ENCODE results near the gene ZNF541. TPM values are rescaled to one million over a fixed set of nuclear protein-coding genes. Genes with fewer than 3 reads are reported as not detected.

The ZNF541 gene
- total and polyA plus RNA-seq, 12 donors = 0.18 to 14.5 (median 4.9) TPM

GRCh38 chr19:47544075-47544474 lies 28.9 kb downstream of the ZNF541 start:
- H3K4me1 ChIP-seq (replicated peaks in 1 of 2) = peaks cover 0 to 8% of the 10 kb centered on the region in 2 donors
- intact Hi-C loops (cut with DNase I) = no loop called here
- no peaks in the 10 kb centered on the region for H3K36me3 ChIP-seq (replicated peaks in 1 of 2)
- no peaks in the 10 kb centered on the region for H3K9me3 ChIP-seq (replicated peaks in 1 of 3)
- TF ChIP-seq POLR2A (IDR thresholded peaks at IDR 0.05) (no peak), CTCF (IDR thresholded peaks at IDR 0.05) (no peak)
- peak in 2 of 7 donors; percentile 16 for DNase-seq
- H3K27ac ChIP-seq = no peak overlapping the region
- H3K27me3 ChIP-seq = peaks cover 7% of the 10 kb centered on the region
- 43 to 74% (median 59%) methylated on average over 11 to 18 of the region's 18 CpGs for WGBS, 4 donors
- no peak overlapping the region for H3K4me3 ChIP-seq

GRCh38 chr19:47542030-47542475 lies 30.9 kb downstream of the ZNF541 start:
- WGBS, 4 donors = 59 to 78% (median 68%) methylated on average over 8 to 9 of the region's 9 CpGs
- Histone ChIP-seq H3K27me3 (peaks cover 7% of the 10 kb centered on the region), H3K9me3 (replicated peaks in 1 of 3) (no peaks in the 10 kb centered on the region), H3K4me1 (replicated peaks in 1 of 2) (peaks cover 0 to 8% of the 10 kb centered on the region in 2 donors), H3K4me3 (no peak overlapping the region), H3K36me3 (replicated peaks in 1 of 2) (no peaks in the 10 kb centered on the region), H3K27ac (peak overlapping the region in 1 of 5 donors; percentile 13)
- DNase-seq = peak in 1 of 7 donors; percentile 38
- intact Hi-C loops (cut with DNase I) = no loop called here
- TF ChIP-seq CTCF (IDR thresholded peaks at IDR 0.05) = no peak
- no peak for TF ChIP-seq POLR2A (IDR thresholded peaks at IDR 0.05)

- intact Hi-C loops (cut with DNase I) = no loop called here
- H3K27ac ChIP-seq = no peak overlapping the region
- peaks cover 7% of the 10 kb centered on the region for H3K27me3 ChIP-seq
- peaks cover 0 to 8% of the 10 kb centered on the region in 2 donors for H3K4me1 ChIP-seq (replicated peaks in 1 of 2)
- no peaks in the 10 kb centered on the region for H3K36me3 ChIP-seq (replicated peaks in 1 of 2)
- WGBS, 4 donors = 71 to 76% (median 72%) methylated on average over 6 of the region's 6 CpGs
- TF ChIP-seq POLR2A (IDR thresholded peaks at IDR 0.05) = no peak
- TF ChIP-seq CTCF (IDR thresholded peaks at IDR 0.05) = no peak
- H3K4me3 ChIP-seq = no peak overlapping the region
- no peak for DNase-seq
- no peaks in the 10 kb centered on the region for H3K9me3 ChIP-seq (replicated peaks in 1 of 3)
Measured at GRCh38 chr19:47541518-47541917, 31.4 kb downstream of the ZNF541 start.

GRCh38 chr19:47540748-47541147 lies 32.2 kb downstream of the ZNF541 start:
- peaks cover 7% of the 10 kb centered on the region for H3K27me3 ChIP-seq
- peaks cover 0 to 8% of the 10 kb centered on the region in 2 donors for H3K4me1 ChIP-seq (replicated peaks in 1 of 2)
- H3K9me3 ChIP-seq (replicated peaks in 1 of 3) = no peaks in the 10 kb centered on the region
- H3K36me3 ChIP-seq (replicated peaks in 1 of 2) = no peaks in the 10 kb centered on the region
- no peak overlapping the region for H3K4me3 ChIP-seq
- intact Hi-C loops (cut with DNase I) = no loop called here
- TF ChIP-seq CTCF (IDR thresholded peaks at IDR 0.05) (peak in 5 of 6 experiments; percentile 14 to 46 (median 41)), POLR2A (IDR thresholded peaks at IDR 0.05) (no peak)
- DNase-seq = peak in 4 of 7 donors; percentile 35 to 59 (median 40)
- WGBS, 4 donors = 18 to 43% (median 34%) methylated on average over 4 of the region's 4 CpGs
- H3K27ac ChIP-seq = peak overlapping the region in 3 of 5 donors; percentile 13 to 39 (median 25)
